Chondrocyte (in vitro differentiated cells): Measurements from ENCODE around the gene PTBP2. TPM values are rescaled to one million over a fixed set of nuclear protein-coding genes. Genes with fewer than 3 reads are reported as not detected.

Experiments
- DNase-seq: peaks from one replicate; pipeline ENCODE4 v3.0.0; 2021; ENCODE audit warnings: mixed read lengths, low spot score
- H3K27ac Mint-ChIP-seq: one replicate; pipeline ENCODE4 v1.8.0; 2021; ENCODE audit warnings: mild to moderate bottlenecking, moderate library complexity, mixed read lengths; ENCODE audit not compliant: unreplicated experiment
- H3K27me3 Mint-ChIP-seq: 2 replicates; pipeline ENCODE4 v1.8.0; 2021; ENCODE audit warnings: low read depth, mixed read lengths
- H3K36me3 Mint-ChIP-seq: 2 replicates; pipeline ENCODE4 v1.8.0; 2021; ENCODE audit warnings: low read depth, mixed read lengths
- H3K4me1 Mint-ChIP-seq: 2 replicates; pipeline ENCODE4 v1.8.0; 2021; ENCODE audit warnings: low read depth, mild to moderate bottlenecking, mixed read lengths
- H3K4me3 Mint-ChIP-seq: one replicate; pipeline ENCODE4 v1.8.0; 2021; ENCODE audit warnings: mild to moderate bottlenecking, moderate library complexity, mixed read lengths; ENCODE audit not compliant: unreplicated experiment
- H3K9me3 Mint-ChIP-seq: 2 replicates; pipeline ENCODE4 v1.8.0; 2021; ENCODE audit warnings: low read depth, mixed read lengths
- CTCF ChIP-seq: fragments of 200-600 bp; sonication (generic); IDR thresholded peaks from 2 replicates; pipeline ENCODE4 v1.5.0; 2021; ENCODE audit warnings: antibody characterized with exemption, mild to moderate bottlenecking, moderate library complexity
- long read RNA-seq: library from polyadenylated mRNA; stranded (forward); transcript quantifications from one replicate; pipeline ENCODE4 v2.0.0, GENCODE V29; 2021
- total RNA-seq: library from RNA; stranded (reverse); gene quantifications from 3 replicates; pipeline ENCODE4 v1.2.1, GENCODE V29; 2021

The PTBP2 gene
- 11.5 to 19.4 TPM (median 13.2 TPM) in 3 replicates for total RNA-seq
- long read RNA-seq, partial matches to known transcripts = 1 of 9 reads
- long read RNA-seq, other reads (novel, unspliced or antisense) = 5 of 9 reads

- DNase-seq = peak; percentile 94
- Mint-ChIP-seq H3K36me3 (peaks cover 9% of the 10 kb centered on the region), H3K9me3 (no peaks in the 10 kb centered on the region), H3K4me3 (peak within 1 kb of the TSS; percentile 93), H3K27ac (peak within 1 kb of the TSS; percentile 96), H3K27me3 (no peaks in the 10 kb centered on the region), H3K4me1 (peaks cover 30% of the 10 kb centered on the region)
- no peak for TF ChIP-seq CTCF
Observed at GRCh38 chr1:96721416-96722160, at the start of gene PTBP2. Gene PTBP2, plus strand, starts transcription at chr1:96721784. Its CDS starts 81 bp downstream, at chr1:96721865.

GRCh38 chr1:96674915-96675314, 46.7 kb upstream of the PTBP2 start:
- no peaks in the 10 kb centered on the region for H3K4me1 Mint-ChIP-seq
- H3K36me3 Mint-ChIP-seq = peaks cover 11% of the 10 kb centered on the region

GRCh38 chr1:96682056-96682455, 39.5 kb upstream of the PTBP2 start:
- no peaks in the 10 kb centered on the region for H3K4me1 Mint-ChIP-seq
- DNase-seq = no peak
- no peak overlapping the region for H3K4me3 Mint-ChIP-seq
- no peaks in the 10 kb centered on the region for H3K9me3 Mint-ChIP-seq
- peaks cover 12% of the 10 kb centered on the region for H3K27me3 Mint-ChIP-seq
- no peak overlapping the region for H3K27ac Mint-ChIP-seq
- no peaks in the 10 kb centered on the region for H3K36me3 Mint-ChIP-seq
- no peak for TF ChIP-seq CTCF

More at GRCh38 chr1:96674915-96675314, 46.7 kb upstream of the PTBP2 start:
- Mint-ChIP-seq H3K27me3 (peaks cover 4% of the 10 kb centered on the region), H3K27ac (no peak overlapping the region), H3K4me3 (no peak overlapping the region), H3K9me3 (peaks cover 27% of the 10 kb centered on the region)
- DNase-seq = no peak
- TF ChIP-seq CTCF = no peak

- H3K9me3 Mint-ChIP-seq = no peaks in the 10 kb centered on the region
- H3K27ac Mint-ChIP-seq = no peak overlapping the region
- TF ChIP-seq CTCF = no peak
- no peaks in the 10 kb centered on the region for H3K4me1 Mint-ChIP-seq
- no peak for DNase-seq
- H3K27me3 Mint-ChIP-seq = peaks cover 14% of the 10 kb centered on the region
- no peak overlapping the region for H3K4me3 Mint-ChIP-seq
- H3K36me3 Mint-ChIP-seq = no peaks in the 10 kb centered on the region
Observed at GRCh38 chr1:96683931-96684330, 37.7 kb upstream of the PTBP2 start.

- Mint-ChIP-seq H3K9me3 (no peaks in the 10 kb centered on the region), H3K4me3 (no peak overlapping the region), H3K27me3 (peaks cover 14% of the 10 kb centered on the region), H3K27ac (no peak overlapping the region), H3K36me3 (no peaks in the 10 kb centered on the region), H3K4me1 (no peaks in the 10 kb centered on the region)
- no peak for DNase-seq
- no peak for TF ChIP-seq CTCF
Observed at GRCh38 chr1:96684744-96685143, 36.8 kb upstream of the PTBP2 start.
